GM12892 (cell line): ENCODE measurements around the gene C2CD3.

Source experiments
- POLR2A ChIP-seq: IDR thresholded peaks from 2 replicates; pipeline ENCODE4 v1.6.1; 2011; ENCODE audit warnings: low read depth, low read length, control low read depth
- POLR2AphosphoS5 ChIP-seq: IDR thresholded peaks from 2 replicates; pipeline ENCODE4 v1.6.1; 2011; ENCODE audit warnings: low read depth, low read length, control low read depth

- TF ChIP-seq POLR2A (no peak), POLR2AphosphoS5 (no peak)
Measured at GRCh38 chr11:74141241-74141695, 29.5 kb downstream of the C2CD3 start.
